Small intestine (tissue), 7 donors: Measurements from ENCODE around the gene WDR54. TPM values are rescaled to one million over a fixed set of nuclear protein-coding genes. Genes with fewer than 3 reads are reported as not detected.

Source experiments
- DNase-seq, 2 donors: peaks; one replicate each; pipeline versions ENCODE4 v3.0.0 to v3.0.0-alpha.2; 2013
- FAIRE-seq: peaks from 2 replicates; lab custom pipeline; 2012; peaks lifted over from hg19 to GRCh38; lab: Jason Lieb, UNC
- H3K27ac ChIP-seq, 3 donors: one replicate each; pipeline ENCODE4 v1.5.1; 2013; ENCODE audit warnings: low read length in 2 of 3, mild to moderate bottlenecking in 2 of 3, control low read depth in 1 of 3, inconsistent platforms in 1 of 3, low read depth in 1 of 3, moderate library complexity in 1 of 3
- H3K27me3 ChIP-seq, 3 donors: one replicate each; pipeline ENCODE4 v1.6.1; 2013; ENCODE audit warnings: low read length in 3 of 3, inconsistent platforms in 1 of 3; ENCODE audit not compliant: control insufficient read depth in 3 of 3, insufficient read depth in 3 of 3
- H3K36me3 ChIP-seq, 3 donors: one replicate each; pipeline ENCODE4 v1.6.1; 2013; ENCODE audit warnings: low read length in 3 of 3, inconsistent platforms in 1 of 3, low read depth in 1 of 3, mild to moderate bottlenecking in 1 of 3, moderate library complexity in 1 of 3; ENCODE audit not compliant: control insufficient read depth in 3 of 3, insufficient read depth in 2 of 3
- H3K4me1 ChIP-seq, 3 donors: one replicate each; pipeline ENCODE4 v1.6.1; 2013; ENCODE audit warnings: low read length in 2 of 3, inconsistent platforms in 1 of 3, low read depth in 1 of 3, mild to moderate bottlenecking in 1 of 3, moderate library complexity in 1 of 3; ENCODE audit not compliant: control insufficient read depth in 3 of 3, insufficient read depth in 2 of 3
- H3K4me3 ChIP-seq, 3 donors: one replicate each; pipeline ENCODE4 v1.5.1; 2013; ENCODE audit warnings: low read length in 3 of 3, control low read depth in 1 of 3, inconsistent platforms in 1 of 3, low read depth in 1 of 3, mild to moderate bottlenecking in 1 of 3, moderate library complexity in 1 of 3
- H3K9me3 ChIP-seq, 2 donors: one replicate each; pipeline ENCODE4 v1.6.1; 2013; ENCODE audit warnings: low read depth in 1 of 2, low read length in 1 of 2; ENCODE audit not compliant: control insufficient read depth in 2 of 2, insufficient read depth in 1 of 2
- WGBS, 3 donors: extraction: QIAGEN DNeasy Blood & Tissue Kit; methylation state at CpG; one replicate each; pipeline ENCODE4 v1.1.7; 2013; 5-methylcytosine and 5-hydroxymethylcytosine counted together
- polyA plus RNA-seq, 4 donors: library from polyadenylated mRNA; stranded (reverse) in 3 of 4; unstranded in 1 of 4; fragments of 200-250 nt in 3 of 4; fragments of 120-200 nt in 1 of 4; gene quantifications; one replicate each; pipeline versions ENCODE4 v1.2.1 to v1.2.3, GENCODE V29; 2013
- donor health status: healthy with polysubstance abuse.
- donor health status: control.
- donor health status: control.
- donor health status: Bipolar disorder and iron deficiency.
- donor health status: healthy.

WDR54 gene
- polyA plus RNA-seq, 4 donors, result 1.6 to 11.2 (median 6.2) TPM

DNA sequence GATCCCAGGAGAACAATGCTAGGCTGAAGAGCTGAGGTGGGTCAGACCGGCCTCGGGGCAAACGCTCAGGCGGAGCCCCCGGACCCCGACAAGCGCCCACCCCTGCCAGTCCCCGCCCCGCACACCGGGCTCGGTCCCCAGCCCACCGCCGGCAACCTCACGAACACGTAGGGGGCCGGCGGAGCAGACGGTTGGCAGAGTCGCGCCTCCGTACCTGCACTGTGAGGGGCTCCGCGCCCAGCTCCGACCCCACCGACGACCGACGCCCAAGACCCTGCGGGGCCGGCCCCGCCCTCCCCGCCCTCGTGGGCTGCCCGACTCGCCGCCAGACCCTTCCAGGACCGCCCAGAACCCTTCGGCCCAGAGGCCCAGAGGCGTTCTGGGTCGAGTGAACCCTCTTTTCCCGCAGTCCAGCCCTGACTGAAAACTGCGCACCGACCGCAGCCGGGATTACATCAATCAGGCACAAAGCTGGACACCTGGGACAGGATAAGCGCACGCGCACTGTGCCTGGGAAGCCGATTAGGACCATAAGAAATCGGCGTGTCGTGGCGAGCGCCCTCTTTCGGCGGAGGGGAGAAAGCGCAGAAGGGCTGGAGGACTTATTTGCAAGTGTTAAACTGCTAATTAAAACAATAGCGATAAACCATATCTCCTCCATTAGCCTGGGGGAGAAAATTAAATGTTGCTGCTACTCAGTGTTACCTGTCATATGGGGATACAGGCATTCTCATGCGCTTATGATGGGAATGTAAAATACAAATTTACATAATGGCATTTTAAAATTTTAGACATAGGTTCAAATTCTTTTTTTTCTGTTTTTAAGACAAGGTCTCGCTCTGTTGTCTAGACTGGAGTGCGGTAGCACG, 29.7 kb upstream of the WDR54 start:
- peak; percentile 95 to 96 for DNase-seq
- no peak for FAIRE-seq
- 1 to 2% (median 1%) methylated on average over 53 to 62 of the region's 62 CpGs for WGBS, 3 donors
- Histone ChIP-seq H3K27me3 (peaks cover 0 to 3% (median 0%) of the 10 kb centered on the region in 3 donors), H3K36me3 (no peaks in the 10 kb centered on the region), H3K9me3 (no peaks in the 10 kb centered on the region), H3K4me3 (peak overlapping the region; percentile 86 to 99 (median 88)), H3K4me1 (peaks cover 2 to 12% (median 11%) of the 10 kb centered on the region in 3 donors), H3K27ac (peak overlapping the region; percentile 84 to 93 (median 86))

- H3K4me1 ChIP-seq, result peaks cover 2 to 12% (median 11%) of the 10 kb centered on the region in 3 donors
- H3K36me3 ChIP-seq, result no peaks in the 10 kb centered on the region
- no peak for FAIRE-seq
- no peak overlapping the region for H3K27ac ChIP-seq
- WGBS, 3 donors, result 41 to 66% (median 50%) methylated on average over 13 of the region's 13 CpGs
- peak in 1 of 2 donors; percentile 29 for DNase-seq
- H3K9me3 ChIP-seq, result no peaks in the 10 kb centered on the region
- H3K4me3 ChIP-seq, result no peak overlapping the region
- peaks cover 0 to 3% (median 0%) of the 10 kb centered on the region in 3 donors for H3K27me3 ChIP-seq
Measured at GRCh38 chr2:74392449-74392743, 29.1 kb upstream of the WDR54 start.

- no peak overlapping the region for H3K4me3 ChIP-seq
- FAIRE-seq (no peak), DNase-seq (no peak)
- peaks cover 0 to 3% (median 0%) of the 10 kb centered on the region in 3 donors for H3K27me3 ChIP-seq
- peaks cover 2 to 12% (median 11%) of the 10 kb centered on the region in 3 donors for H3K4me1 ChIP-seq
- no peaks in the 10 kb centered on the region for H3K36me3 ChIP-seq
- 92 to 94% (median 94%) methylated on average over 1 of the region's 1 CpG for WGBS, 3 donors
- H3K27ac ChIP-seq, result no peak overlapping the region
- no peaks in the 10 kb centered on the region for H3K9me3 ChIP-seq
Measured at GRCh38 chr2:74393525-74393924, 28.0 kb upstream of the WDR54 start.

GRCh38 chr2:74396149-74396548, 25.4 kb upstream of the WDR54 start:
- DNase-seq, result no peak
- no peaks in the 10 kb centered on the region for H3K9me3 ChIP-seq
- H3K36me3 ChIP-seq, result no peaks in the 10 kb centered on the region
- H3K4me1 ChIP-seq, result no peaks in the 10 kb centered on the region
- no peak overlapping the region for H3K27ac ChIP-seq
- WGBS, 3 donors, result 95 to 97% (median 96%) methylated on average over 2 of the region's 2 CpGs
- no peak for FAIRE-seq
- H3K27me3 ChIP-seq, result peaks cover 0 to 3% (median 0%) of the 10 kb centered on the region in 3 donors
- H3K4me3 ChIP-seq, result no peak overlapping the region

GRCh38 chr2:74399785-74400184, 21.7 kb upstream of the WDR54 start:
- FAIRE-seq, result no peak

DNA sequence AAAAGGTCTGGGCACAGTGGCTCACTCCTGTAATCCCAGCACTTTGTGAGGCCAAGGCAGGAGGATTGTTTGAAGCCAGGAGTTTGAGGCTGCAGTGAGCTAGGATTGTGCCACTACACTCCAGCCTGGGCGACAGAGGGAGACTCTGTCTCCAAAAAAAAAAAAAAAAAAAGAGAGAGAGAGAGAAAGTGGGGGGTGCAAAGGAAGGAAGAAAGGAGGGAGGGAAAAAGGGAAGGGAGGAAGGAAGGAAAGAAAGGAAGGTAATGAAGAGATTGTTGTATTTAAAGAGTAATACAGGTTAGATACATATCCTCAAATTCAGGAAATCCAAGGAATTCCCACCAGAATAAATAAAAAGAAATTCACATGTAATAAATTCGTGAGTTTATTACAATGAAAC, 19.6 kb upstream of the WDR54 start:
- no peaks in the 10 kb centered on the region for H3K27me3 ChIP-seq
- H3K27ac ChIP-seq, result no peak overlapping the region
- DNase-seq (no peak), FAIRE-seq (no peak)
- H3K36me3 ChIP-seq, result no peaks in the 10 kb centered on the region
- WGBS, 3 donors, result 69 to 87% (median 72%) methylated on average over 2 of the region's 2 CpGs
- H3K9me3 ChIP-seq, result no peaks in the 10 kb centered on the region
- H3K4me3 ChIP-seq, result no peak overlapping the region
- H3K4me1 ChIP-seq, result no peaks in the 10 kb centered on the region

More at GRCh38 chr2:74399785-74400184, 21.7 kb upstream of the WDR54 start:
- H3K27ac ChIP-seq, result no peak overlapping the region
- no peaks in the 10 kb centered on the region for H3K9me3 ChIP-seq
- DNase-seq, result peak in 1 of 2 donors; percentile 20
- no peaks in the 10 kb centered on the region for H3K4me1 ChIP-seq
- no peaks in the 10 kb centered on the region for H3K27me3 ChIP-seq
- H3K4me3 ChIP-seq, result no peak overlapping the region
- H3K36me3 ChIP-seq, result no peaks in the 10 kb centered on the region

GRCh38 chr2:74406035-74406434, 15.5 kb upstream of the WDR54 start:
- no peak overlapping the region for H3K4me3 ChIP-seq
- FAIRE-seq (no peak), DNase-seq (no peak)
- no peaks in the 10 kb centered on the region for H3K9me3 ChIP-seq
- no peaks in the 10 kb centered on the region for H3K36me3 ChIP-seq
- no peaks in the 10 kb centered on the region for H3K4me1 ChIP-seq
- H3K27ac ChIP-seq, result no peak overlapping the region
- peaks cover 0 to 10% (median 0%) of the 10 kb centered on the region in 3 donors for H3K27me3 ChIP-seq

- Histone ChIP-seq H3K27me3 (peaks cover 0 to 10% (median 0%) of the 10 kb centered on the region in 3 donors), H3K4me1 (peaks cover 0 to 1% (median 0%) of the 10 kb centered on the region in 3 donors), H3K4me3 (no peak overlapping the region), H3K36me3 (no peaks in the 10 kb centered on the region), H3K9me3 (no peaks in the 10 kb centered on the region), H3K27ac (no peak overlapping the region)
- no peak for FAIRE-seq
- no peak for DNase-seq
- WGBS, 3 donors, result 76 to 98% (median 85%) methylated on average over 5 of the region's 5 CpGs
Measured at GRCh38 chr2:74407682-74408081, 13.8 kb upstream of the WDR54 start.
